Activated naive CD4-positive, alpha-beta T cell treated with anti-CD3 and anti-CD28 coated beads for 36 hours (primary cell): ENCODE results near the gene ZBED6. TPM values are rescaled to one million over a fixed set of nuclear protein-coding genes. Genes with fewer than 3 reads are reported as not detected.

Experiments
- total RNA-seq, 2 experiments: library from RNA; stranded (reverse); gene quantifications; one replicate each; pipeline ENCODE4 v1.2.3, GENCODE V29; 2021

The ZBED6 gene
- total RNA-seq, 2 experiments from 2014 or later: 23.3 to 23.6 TPM

Other genes starting within 250 kb of the ZBED6 start
- 10 to 100 TPM; 17.7 to 19.6 TPM for gene ATP2B4, start 168.8 kb upstream of the ZBED6 start, total RNA-seq
- gene LAX1, start 30.4 kb upstream of the ZBED6 start, total RNA-seq: 10 to 100 TPM; 11.2 to 11.6 TPM
- 10 to 100 TPM; 78.4 to 80.9 TPM for gene ZC3H11A, start within 50 bp of the ZBED6 start, total RNA-seq
- gene SNRPE, start 66.0 kb downstream of the ZBED6 start, total RNA-seq: 100 to 1,000 TPM; 366 to 370 TPM